Stimulated activated CD4-positive, alpha-beta T cell treated with anti-CD3 and anti-CD28 coated beads, TNF-alpha, amount 100 ng/mL, for 24 hours (primary cell): Measurements from ENCODE around the gene C1D.
A peak's percentile ranks its signal among the peaks of the same experiment; 100 is the strongest.
"Not testable (repeated sequence)": the region's sequence is repeated elsewhere in the genome, so short reads cannot be mapped to it uniquely, and the experiment has no call there.

Source experiments
- DNase-seq, 3 experiments: peaks; one replicate each; pipeline ENCODE4 v3.0.0-alpha.2; 2020; ENCODE audit warnings: low read depth in 3 of 3

The C1D gene, protein sequence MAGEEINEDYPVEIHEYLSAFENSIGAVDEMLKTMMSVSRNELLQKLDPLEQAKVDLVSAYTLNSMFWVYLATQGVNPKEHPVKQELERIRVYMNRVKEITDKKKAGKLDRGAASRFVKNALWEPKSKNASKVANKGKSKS

DNA sequence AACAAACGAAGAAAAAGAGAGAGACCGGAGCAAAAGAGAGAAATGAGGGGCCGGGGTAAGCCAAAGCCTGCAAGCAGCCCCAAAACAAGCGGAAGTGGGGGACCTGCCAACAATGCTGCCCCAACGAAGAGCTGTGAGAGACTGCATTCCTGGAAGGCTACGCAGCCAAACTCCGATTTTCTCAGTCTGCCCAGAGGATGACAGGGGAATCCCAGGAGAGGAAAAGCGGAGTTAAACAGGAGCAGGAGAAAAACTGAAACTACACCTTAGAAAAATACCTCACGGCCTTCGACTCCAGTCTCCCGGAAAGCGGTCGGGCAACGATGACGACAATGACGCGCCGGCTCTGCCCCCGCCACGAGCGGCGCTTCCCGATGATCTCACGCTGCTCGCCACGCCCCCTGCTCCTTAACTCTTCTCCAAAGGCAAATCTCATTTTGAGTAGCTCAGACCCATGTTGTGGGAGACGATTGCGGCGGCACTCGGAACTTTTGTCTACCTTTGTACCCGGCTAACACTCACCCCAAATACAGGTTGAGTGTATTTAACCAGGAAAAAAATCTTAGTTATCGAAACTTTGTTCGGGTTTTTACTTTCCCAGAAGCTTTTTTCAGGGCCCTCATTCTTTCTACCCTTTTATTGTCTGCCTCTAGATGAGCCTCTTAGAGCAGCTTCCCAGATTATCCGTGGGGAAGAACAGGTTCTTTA, at the start of gene C1D:
C1D (minus strand) TSS at position 325 of the 708 bp plus-strand sequence. CDS start 15,694 bp downstream, outside the sequence.
- peak; percentile 86 to 94 (median 90) for DNase-seq

DNA sequence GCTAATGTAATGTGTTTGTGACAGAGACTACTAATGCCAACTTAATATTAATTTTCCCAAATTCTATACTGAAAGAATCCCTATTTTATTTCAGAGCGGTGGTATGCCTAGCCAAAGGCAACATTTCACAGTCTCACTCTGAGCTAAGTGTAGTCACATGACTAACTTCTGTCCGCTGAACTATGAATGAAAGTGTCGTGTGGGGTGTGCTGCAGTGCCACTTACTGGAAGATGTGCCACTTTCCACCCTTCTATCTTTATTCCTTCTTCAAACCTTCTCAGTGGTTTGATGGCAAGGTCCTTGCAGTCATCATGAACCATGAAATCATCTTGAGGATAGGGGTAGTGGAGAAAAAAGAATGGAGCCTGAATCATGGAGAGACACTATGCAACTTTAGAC, 47.3 kb upstream of the C1D start:
- no peak for DNase-seq

- DNase-seq = no peak
Measured at GRCh38 chr2:68108120-68108519, 45.3 kb upstream of the C1D start.

DNA sequence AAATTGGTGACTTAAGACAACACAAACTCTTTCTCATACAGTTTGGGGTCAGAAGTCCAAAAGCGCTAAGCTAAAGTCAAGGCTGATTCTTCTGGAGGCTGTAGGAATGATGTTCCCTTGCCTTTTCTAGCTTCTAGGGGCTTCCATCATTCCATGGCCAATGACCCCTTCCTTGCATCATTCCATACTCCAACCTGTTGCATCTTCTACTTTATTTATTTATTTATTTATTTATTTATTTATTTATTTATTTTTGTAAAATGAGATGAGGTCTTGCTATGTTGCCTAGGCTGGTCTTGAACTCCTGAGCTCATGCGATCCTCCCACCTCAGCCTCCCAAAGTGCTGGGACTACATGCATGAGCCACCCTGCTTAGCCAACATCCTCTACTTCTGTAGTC, 44.7 kb upstream of the C1D start:
- DNase-seq = no peak

DNA sequence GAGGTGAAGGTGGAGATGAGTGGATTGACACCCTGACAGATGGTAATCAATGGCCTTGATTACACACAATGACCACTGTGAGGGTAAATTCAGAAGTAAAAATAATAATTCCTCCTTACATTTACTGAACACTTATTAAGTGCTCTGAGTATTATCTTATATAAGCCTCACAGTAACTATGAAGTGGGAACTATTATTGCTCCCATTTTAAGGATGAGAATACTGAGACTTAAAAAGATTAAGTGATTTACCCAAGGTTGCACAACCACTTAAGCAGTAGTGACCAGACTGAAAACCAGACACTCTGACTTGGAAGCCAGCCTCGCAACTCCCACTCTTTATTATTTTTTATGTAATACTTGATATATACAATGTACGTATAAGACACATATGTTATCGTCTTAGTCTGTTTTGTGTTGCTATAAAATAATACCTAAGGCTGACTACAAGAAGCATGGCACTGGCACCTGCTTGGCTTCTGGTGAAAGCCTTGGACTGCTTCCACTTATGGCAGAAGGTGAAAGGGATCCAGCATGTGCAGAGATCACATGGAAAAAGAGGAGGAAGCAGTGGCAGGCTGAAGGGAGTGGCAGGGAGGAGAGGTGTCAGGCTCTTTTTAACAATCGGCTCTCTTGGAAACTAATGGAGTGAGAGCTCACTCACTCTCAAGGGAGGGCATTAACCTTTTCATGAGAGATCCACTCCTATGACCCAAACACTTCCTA, 41.5 kb upstream of the C1D start:
- DNase-seq = no peak

DNA sequence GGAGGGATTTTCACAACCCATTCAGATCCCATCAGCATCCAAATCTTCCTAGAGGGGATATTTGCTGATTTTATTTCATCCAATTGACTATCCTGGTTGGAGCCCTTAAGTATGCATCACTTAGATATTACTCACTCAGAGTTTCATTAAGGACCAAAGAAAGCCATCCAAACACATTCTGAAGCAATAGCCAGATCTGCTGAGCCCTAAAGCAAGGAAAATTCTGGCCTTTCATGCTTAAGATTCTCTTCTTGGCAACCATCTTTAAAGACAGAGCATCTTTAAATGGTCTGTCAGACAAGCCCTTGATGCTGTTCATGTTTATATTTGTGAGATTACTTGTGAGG, 40.9 kb upstream of the C1D start:
- no peak for DNase-seq

- no peak for DNase-seq
Measured at GRCh38 chr2:68103030-68103708, 40.4 kb upstream of the C1D start.

GRCh38 chr2:68100189-68100588, 37.4 kb upstream of the C1D start:
- no peak for DNase-seq

DNA sequence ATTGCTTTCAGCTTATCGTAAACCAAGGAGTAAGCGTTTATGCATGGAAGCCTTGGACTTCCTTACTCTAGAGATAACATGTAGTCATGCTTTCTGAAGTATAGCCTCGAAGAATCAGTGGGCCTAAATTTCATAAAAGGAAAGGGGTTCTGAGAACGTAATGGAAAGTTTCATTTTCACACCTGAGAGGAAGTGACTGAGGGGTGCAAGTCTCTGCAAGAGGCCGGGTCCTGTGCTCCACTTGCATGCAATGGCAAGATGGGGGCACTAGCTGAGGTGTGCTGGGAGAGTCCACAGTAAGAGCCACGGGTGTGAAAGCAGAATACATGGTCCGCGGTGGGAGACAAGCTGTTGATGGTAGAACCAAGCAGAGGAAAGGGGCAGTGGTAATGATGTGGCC, 36.5 kb upstream of the C1D start:
- no peak for DNase-seq

DNA sequence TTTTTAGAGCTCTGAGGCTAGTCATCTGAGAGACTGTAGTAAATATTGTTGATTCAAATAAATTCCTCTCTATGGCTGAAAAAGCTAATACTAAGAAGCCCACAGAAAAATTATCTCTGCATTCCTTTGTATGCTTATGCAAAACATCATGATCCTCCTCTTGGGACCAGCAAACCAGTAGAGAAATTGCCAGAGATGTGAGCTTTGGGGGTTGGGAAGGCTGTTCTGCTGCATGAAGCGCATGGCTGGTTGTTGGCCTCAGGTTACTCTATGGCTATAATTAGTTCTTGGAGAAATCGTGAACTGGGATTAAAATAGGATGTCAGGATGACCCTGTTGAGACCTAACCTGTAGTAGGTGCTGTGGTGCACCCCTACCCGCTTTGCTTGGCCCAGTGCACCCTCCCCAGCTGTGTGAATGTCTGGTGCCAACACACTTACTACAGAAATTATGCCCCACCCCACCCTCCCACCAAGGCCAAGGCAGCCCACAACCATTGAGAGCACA, 35.5 kb upstream of the C1D start:
- DNase-seq = no peak

GRCh38 chr2:68094111-68094510, 31.3 kb upstream of the C1D start:
- DNase-seq = no peak

- no peak for DNase-seq
Measured at GRCh38 chr2:68093634-68094033, 30.8 kb upstream of the C1D start.

GRCh38 chr2:68091439-68092034, 28.7 kb upstream of the C1D start:
- no peak for DNase-seq

GRCh38 chr2:68089961-68090360, 27.2 kb upstream of the C1D start:
- DNase-seq = no peak

GRCh38 chr2:68088940-68089339, 26.1 kb upstream of the C1D start:
- DNase-seq = no peak

DNA sequence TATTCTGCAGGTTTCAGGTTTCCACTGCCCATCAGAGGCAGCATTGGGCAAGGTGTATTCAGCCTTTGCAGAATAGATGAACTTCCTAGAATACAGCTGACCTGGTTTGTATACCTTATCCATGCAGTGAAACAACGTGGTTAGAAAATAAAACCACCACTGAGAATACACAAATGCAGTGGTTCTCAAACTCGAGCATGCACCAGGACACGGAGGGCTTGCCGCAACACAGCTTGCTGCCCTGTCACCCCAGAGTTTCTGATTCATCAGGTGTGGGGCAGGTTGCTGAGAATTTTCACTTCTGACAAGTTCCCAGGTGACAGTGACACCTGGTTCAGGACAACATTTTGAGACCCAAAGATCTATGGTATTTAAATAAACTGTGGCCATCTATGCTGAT, 23.4 kb upstream of the C1D start:
- DNase-seq = no peak

- no peak for DNase-seq
Measured at GRCh38 chr2:68083346-68083745, 20.5 kb upstream of the C1D start.

DNA sequence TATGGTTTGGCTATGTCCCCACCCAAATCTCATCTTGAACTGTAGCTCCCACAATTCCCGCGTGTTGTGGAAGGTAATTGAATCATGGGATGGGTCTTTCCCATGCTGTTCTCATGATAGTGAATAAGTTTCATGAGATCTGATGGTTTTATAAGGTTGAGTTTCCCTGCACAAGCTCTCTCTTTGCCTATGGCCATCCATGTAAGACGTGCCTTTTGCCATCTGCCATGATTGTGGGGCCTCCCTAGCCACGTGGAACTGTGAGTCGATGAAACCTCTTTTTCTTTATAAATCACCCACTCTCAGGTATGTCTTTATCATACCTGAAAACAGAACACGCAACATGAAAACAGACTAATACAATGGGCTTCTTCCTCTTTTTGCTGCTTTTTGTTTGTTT, 11.2 kb upstream of the C1D start:
- DNase-seq = no peak

DNA sequence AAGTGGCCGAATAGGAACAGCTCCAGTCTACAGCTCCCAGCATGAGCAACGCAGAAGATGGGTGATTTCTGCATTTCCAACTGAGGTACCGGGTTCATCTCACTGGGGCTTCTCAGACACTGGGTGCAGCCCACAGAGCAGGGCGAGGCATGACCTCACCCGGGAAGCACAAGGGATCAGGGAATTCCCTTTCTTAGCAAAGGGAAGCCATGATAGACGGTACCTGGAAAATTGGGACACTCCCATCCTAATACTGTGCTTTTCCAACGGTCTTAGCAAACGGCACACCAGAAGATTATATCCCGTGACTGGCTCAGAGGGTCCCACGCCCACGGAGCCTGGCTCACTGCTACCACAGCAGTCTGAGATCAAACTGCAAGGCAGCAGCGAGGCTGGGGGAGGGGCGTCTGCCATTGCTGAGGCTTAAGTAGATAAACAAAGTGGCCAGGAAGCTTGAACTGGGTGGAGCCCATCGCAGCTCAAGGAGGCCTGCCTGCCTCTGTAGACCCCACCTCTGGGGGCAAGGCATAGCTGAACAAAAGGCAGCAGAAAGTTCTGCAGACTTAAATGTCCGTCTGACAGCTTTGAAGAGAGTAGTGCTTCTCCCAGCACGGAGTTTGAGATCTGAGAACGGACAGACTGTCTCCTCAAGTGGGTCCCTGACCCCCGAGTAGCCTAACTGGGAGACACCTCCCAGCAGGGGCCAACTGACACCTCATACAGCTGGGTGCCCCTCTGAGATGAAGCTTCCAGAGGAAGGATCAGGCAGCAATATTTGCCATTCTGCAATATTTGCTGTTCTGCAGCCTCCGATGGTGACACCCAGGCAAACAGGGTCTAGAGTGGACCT, 1.2 kb upstream of the C1D start:
- DNase-seq = not testable (repeated sequence)

GRCh38 chr2:68060652-68061051, 2.2 kb downstream of the C1D start:
- DNase-seq = no peak
